Keratinocyte (primary cell): ENCODE data around the gene SIVA1. TPM values are rescaled to one million over a fixed set of nuclear protein-coding genes. Genes with fewer than 3 reads are reported as not detected.

Experiments
- DNase-seq: peaks from one replicate; pipeline ENCODE4 v3.0.0-alpha.2; 2011; ENCODE audit warnings: low read depth, missing footprints, low spot score
- FAIRE-seq: peaks from 2 replicates; lab custom pipeline; 2011; peaks lifted over from hg19 to GRCh38; lab: Jason Lieb, UNC
- H2AFZ ChIP-seq: 2 replicates; pipeline ENCODE4 v1.6.0; 2012; ENCODE audit warnings: low read length, control low read depth, inconsistent platforms; ENCODE audit not compliant: control insufficient read depth
- H3K27ac ChIP-seq: 2 replicates; pipeline ENCODE4 v1.5.1; 2011; ENCODE audit warnings: low read length; ENCODE audit not compliant: control insufficient read depth, insufficient read depth
- H3K27me3 ChIP-seq: 3 replicates; pipeline ENCODE4 v1.6.0; 2011; ENCODE audit warnings: low read length; ENCODE audit not compliant: control insufficient read depth, insufficient read depth; ENCODE audit errors: extremely low read depth
- H3K36me3 ChIP-seq, 2 experiments: 2 replicates in 1 of 2; 3 replicates in 1 of 2; pipeline ENCODE4 v1.5.1; 2011; ENCODE audit warnings: low read length in 2 of 2, mild to moderate bottlenecking in 1 of 2; ENCODE audit not compliant: control insufficient read depth in 2 of 2, insufficient read depth in 2 of 2; ENCODE audit errors: extremely low read depth in 1 of 2
- H3K4me1 ChIP-seq: 3 replicates; pipeline ENCODE4 v1.5.1; 2011; ENCODE audit warnings: low read length; ENCODE audit not compliant: control insufficient read depth, insufficient read depth; ENCODE audit errors: extremely low read depth
- H3K4me2 ChIP-seq: 3 replicates; pipeline ENCODE4 v1.6.0; 2011; ENCODE audit warnings: low read depth, low read length; ENCODE audit not compliant: control insufficient read depth, insufficient read depth; ENCODE audit errors: extremely low read depth
- H3K4me3 ChIP-seq, 3 experiments: fragments of 200-600 bp in 1 of 3; sonication (generic) in 1 of 3; 2 replicates in 2 of 3; 3 replicates in 1 of 3; pipeline ENCODE4 v1.5.1; 2011 to 2016; ENCODE audit warnings: low read length in 3 of 3, mild to moderate bottlenecking in 3 of 3, control low read depth in 2 of 3, inconsistent platforms in 1 of 3, low read depth in 1 of 3, mixed read lengths in 1 of 3, mixed run types in 1 of 3, moderate library complexity in 1 of 3; ENCODE audit not compliant: control insufficient read depth in 2 of 3, insufficient read depth in 2 of 3; ENCODE audit errors: extremely low read depth in 1 of 3
- H3K79me2 ChIP-seq: 2 replicates; pipeline ENCODE4 v1.6.0; 2012; ENCODE audit warnings: low read length; ENCODE audit not compliant: control insufficient read depth, insufficient read depth
- H3K9ac ChIP-seq: 3 replicates; pipeline ENCODE4 v1.6.0; 2011; ENCODE audit warnings: low read length; ENCODE audit not compliant: control insufficient read depth, insufficient read depth; ENCODE audit errors: extremely low read depth
- H3K9me1 ChIP-seq: 3 replicates; pipeline ENCODE4 v1.6.0; 2011; ENCODE audit warnings: low read length; ENCODE audit not compliant: control insufficient read depth, insufficient read depth; ENCODE audit errors: extremely low read depth
- H3K9me3 ChIP-seq: 2 replicates; pipeline ENCODE4 v1.5.1; 2012; ENCODE audit warnings: low read depth, low read length; ENCODE audit not compliant: control insufficient read depth
- H4K20me1 ChIP-seq: 3 replicates; pipeline ENCODE4 v1.6.0; 2011; ENCODE audit warnings: low read length; ENCODE audit not compliant: control insufficient read depth, insufficient read depth; ENCODE audit errors: extremely low read depth
- EZH2 ChIP-seq: IDR thresholded peaks from one replicate; pipeline ENCODE4 v1.6.1; 2012; ENCODE audit warnings: inconsistent platforms, mild to moderate bottlenecking, low read length, moderate library complexity
- dilution Hi-C: fragments of 300-500 bp; cut with MboI; formaldehyde crosslinking; loops from one replicate; pipeline ENCODE4 v1.7.0; 2020; ENCODE audit warnings: low sequenced_read_pairs; ENCODE audit not compliant: extremely low pct_ligation_motif_present
- polyA plus RNA-seq, 5 experiments: library from polyadenylated mRNA; depleted of rRNA in 3 of 5; stranded (reverse) in 3 of 5; stranded (forward) in 1 of 5; unstranded in 1 of 5; fragments of >200 nt; gene quantifications; 1 replicate in 1 of 5; 2 replicates in 3 of 5; 3 replicates in 1 of 5; pipeline versions ENCODE4 v1.2.1 to v1.2.3, GENCODE V29; 2011 to 2012; ENCODE audit warnings: missing spikeins in 2 of 5, low read depth in 1 of 5, low replicate concordance in 1 of 5
- TF ChIP-seq, protein P1 (sequence below), 3 experiments: IDR thresholded peaks in 1 of 3; conservative IDR thresholded peaks in 1 of 3; optimal IDR thresholded peaks in 1 of 3; 2 replicates in 2 of 3; 3 replicates in 1 of 3; pipeline versions ENCODE3 to v1.5.1; 2011; ENCODE audit warnings: low read length in 3 of 3, mild to moderate bottlenecking in 3 of 3, moderate library complexity in 2 of 3, control low read depth in 1 of 3, inconsistent platforms in 1 of 3; ENCODE audit not compliant: insufficient read depth in 2 of 3; ENCODE audit errors: extremely low read depth in 1 of 3

The SIVA1 gene
- polyA plus RNA-seq, 1 donor (not counting 4 experiments of a cell fraction or from before 2014, with no cell fraction given), result 35.3 TPM

DNA sequence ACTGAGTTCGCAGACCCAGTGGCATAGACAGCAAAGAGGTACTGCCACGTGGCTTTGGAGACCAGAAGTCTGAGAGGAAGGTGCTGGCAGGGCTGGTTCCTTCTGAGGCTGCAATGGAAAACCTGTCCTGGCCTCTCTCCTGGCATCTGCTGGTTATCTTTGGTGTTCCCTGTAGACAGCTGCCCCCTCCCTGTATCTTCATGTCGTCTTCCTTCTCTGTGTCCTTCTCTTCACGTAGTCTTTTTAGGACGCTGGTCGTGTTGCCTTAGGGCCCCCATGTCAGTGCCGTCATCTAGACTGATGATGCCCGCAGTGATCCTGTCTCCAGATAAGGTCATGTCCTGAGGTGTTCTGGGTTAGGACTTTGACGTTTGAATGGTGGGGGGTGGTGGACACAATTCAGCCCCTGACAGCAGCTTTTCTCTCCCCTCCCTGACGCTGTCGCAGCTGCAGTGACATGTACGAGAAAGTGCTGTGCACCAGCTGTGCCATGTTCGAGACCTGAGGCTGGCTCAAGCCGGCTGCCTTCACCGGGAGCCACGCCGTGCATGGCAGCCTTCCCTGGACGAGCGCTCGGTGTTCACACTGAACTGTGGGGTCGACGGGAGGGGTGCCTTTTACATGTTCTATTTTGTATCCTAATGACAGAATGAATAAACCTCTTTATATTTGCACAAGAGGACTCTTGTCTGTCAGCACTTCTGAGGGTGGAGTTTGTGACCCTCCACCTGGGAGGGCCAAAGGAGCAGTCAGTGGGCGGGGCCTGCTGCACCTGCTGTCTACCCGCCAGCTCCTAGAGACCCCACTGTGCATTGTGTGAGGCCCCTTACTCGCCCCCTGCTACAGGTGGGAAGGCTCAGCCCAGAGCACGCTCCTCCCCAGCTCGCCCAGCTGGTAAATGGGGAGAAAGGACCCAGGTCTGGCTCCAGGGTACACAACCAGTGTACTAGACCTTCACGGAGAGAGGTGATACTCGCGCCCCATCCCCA is 6.3 kb downstream of the SIVA1 start:
- dilution Hi-C loops, result loop anchor here (10.0 kb wide), 1 partner anchor 66 kb away; no protein-coding TSS in a partner anchor
- Histone ChIP-seq H3K27ac (no peak overlapping the region), H3K4me3 (no peak overlapping the region), H3K9me3 (no peaks in the 10 kb centered on the region), H2AFZ (no peak overlapping the region), H3K9ac (no peak overlapping the region), H3K4me1 (peaks cover 4% of the 10 kb centered on the region), H3K27me3 (no peaks in the 10 kb centered on the region), H4K20me1 (peaks cover under 1% of the 10 kb centered on the region), H3K36me3 (peaks cover 23% of the 10 kb centered on the region in 2 experiments), H3K9me1 (no peaks in the 10 kb centered on the region), H3K4me2 (no peak overlapping the region), H3K79me2 (peaks cover 26% of the 10 kb centered on the region)
- no peak for TF ChIP-seq EZH2
- TF ChIP-seq, protein P1, sequence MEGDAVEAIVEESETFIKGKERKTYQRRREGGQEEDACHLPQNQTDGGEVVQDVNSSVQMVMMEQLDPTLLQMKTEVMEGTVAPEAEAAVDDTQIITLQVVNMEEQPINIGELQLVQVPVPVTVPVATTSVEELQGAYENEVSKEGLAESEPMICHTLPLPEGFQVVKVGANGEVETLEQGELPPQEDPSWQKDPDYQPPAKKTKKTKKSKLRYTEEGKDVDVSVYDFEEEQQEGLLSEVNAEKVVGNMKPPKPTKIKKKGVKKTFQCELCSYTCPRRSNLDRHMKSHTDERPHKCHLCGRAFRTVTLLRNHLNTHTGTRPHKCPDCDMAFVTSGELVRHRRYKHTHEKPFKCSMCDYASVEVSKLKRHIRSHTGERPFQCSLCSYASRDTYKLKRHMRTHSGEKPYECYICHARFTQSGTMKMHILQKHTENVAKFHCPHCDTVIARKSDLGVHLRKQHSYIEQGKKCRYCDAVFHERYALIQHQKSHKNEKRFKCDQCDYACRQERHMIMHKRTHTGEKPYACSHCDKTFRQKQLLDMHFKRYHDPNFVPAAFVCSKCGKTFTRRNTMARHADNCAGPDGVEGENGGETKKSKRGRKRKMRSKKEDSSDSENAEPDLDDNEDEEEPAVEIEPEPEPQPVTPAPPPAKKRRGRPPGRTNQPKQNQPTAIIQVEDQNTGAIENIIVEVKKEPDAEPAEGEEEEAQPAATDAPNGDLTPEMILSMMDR (optimal IDR thresholded peaks at IDR 0.05 in 1 of 3, IDR thresholded peaks at IDR 0.05 in 1 of 3, conservative IDR thresholded peaks at IDR 0.05 in 1 of 3; ENCODE audit: extremely low read depth in 1 of 3, insufficient read depth in 2 of 3, low read length in 3 of 3), result no peak
- FAIRE-seq (no peak), DNase-seq (no peak)

DNA sequence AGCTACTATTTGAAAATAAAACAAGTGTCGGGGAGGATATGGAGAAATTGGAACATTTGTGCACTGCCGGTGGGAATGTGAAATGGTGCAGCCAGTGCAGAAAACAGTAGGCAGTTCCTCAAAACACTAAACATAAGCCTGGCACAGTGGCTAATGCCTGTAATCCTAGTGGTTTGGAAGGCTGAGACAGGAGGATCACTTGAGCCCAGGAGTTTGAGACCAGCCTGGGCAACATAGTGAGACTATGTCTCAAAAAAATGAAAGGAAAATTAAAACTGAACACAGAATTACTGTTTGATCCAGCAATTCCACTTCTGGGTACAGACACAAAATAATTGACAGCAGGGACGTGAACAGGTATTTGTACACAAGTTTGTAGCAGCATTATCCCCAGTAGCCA is 12.6 kb downstream of the SIVA1 start:
- H3K9me3 ChIP-seq, result no peaks in the 10 kb centered on the region
- no peaks in the 10 kb centered on the region for H3K79me2 ChIP-seq
- FAIRE-seq (no peak), DNase-seq (no peak)
- no peaks in the 10 kb centered on the region for H3K9me1 ChIP-seq
- H3K27ac ChIP-seq, result no peak overlapping the region
- H3K4me2 ChIP-seq, result no peak overlapping the region
- TF ChIP-seq, protein P1 (optimal IDR thresholded peaks at IDR 0.05 in 1 of 3, IDR thresholded peaks at IDR 0.05 in 1 of 3, conservative IDR thresholded peaks at IDR 0.05 in 1 of 3; ENCODE audit: extremely low read depth in 1 of 3, insufficient read depth in 2 of 3, low read length in 3 of 3), result no peak
- TF ChIP-seq EZH2, result no peak
- dilution Hi-C loops, result no loop called here
- H4K20me1 ChIP-seq, result no peaks in the 10 kb centered on the region
- H3K36me3 ChIP-seq, result peaks cover 0 to 1% of the 10 kb centered on the region in 2 experiments
- H2AFZ ChIP-seq, result no peak overlapping the region
- no peaks in the 10 kb centered on the region for H3K27me3 ChIP-seq
- H3K4me1 ChIP-seq, result no peaks in the 10 kb centered on the region
- H3K4me3 ChIP-seq, result no peak overlapping the region
- no peak overlapping the region for H3K9ac ChIP-seq
